ENCODE measurements around the gene C3orf70. TPM values are rescaled to one million over a fixed set of nuclear protein-coding genes. Genes with fewer than 3 reads are reported as not detected.

C3orf70 gene
- total RNA-seq, 1 donor from 2014 or later: 3.2 TPM

- H3K27me3 Mint-ChIP-seq (ENCODE audit: low read depth): peaks cover 42% of the 10 kb centered on the region
- TF ChIP-seq CTCF (IDR thresholded peaks at IDR 0.05; ENCODE audit: unreplicated experiment): no peak
- no peak overlapping the region for H3K27ac Mint-ChIP-seq
- no peaks in the 10 kb centered on the region for H3K9me3 Mint-ChIP-seq
- no peak for DNase-seq (ENCODE audit: low spot score in 2 of 2, unreplicated experiment in 2 of 2)
- H3K36me3 Mint-ChIP-seq: no peaks in the 10 kb centered on the region
- no peak overlapping the region for H3K4me3 Mint-ChIP-seq
- H3K4me1 Mint-ChIP-seq: peaks cover 5% of the 10 kb centered on the region
Measured at GRCh38 chr3:185155678-185156077, 2.8 kb upstream of the C3orf70 start.

GRCh38 chr3:185153861-185154629, 1.2 kb upstream of the C3orf70 start:
- TF ChIP-seq CTCF (IDR thresholded peaks at IDR 0.05; ENCODE audit: unreplicated experiment): no peak
- Mint-ChIP-seq H3K4me1 (peaks cover 5% of the 10 kb centered on the region), H3K36me3 (no peaks in the 10 kb centered on the region), H3K27me3 (ENCODE audit: low read depth) (peaks cover 37% of the 10 kb centered on the region), H3K27ac (no peak overlapping the region), H3K9me3 (no peaks in the 10 kb centered on the region), H3K4me3 (no peak overlapping the region)
- no peak for DNase-seq (ENCODE audit: low spot score in 2 of 2, unreplicated experiment in 2 of 2)

- Mint-ChIP-seq H3K9me3 (no peaks in the 10 kb centered on the region), H3K4me1 (peaks cover 5% of the 10 kb centered on the region), H3K27me3 (ENCODE audit: low read depth) (peaks cover 31% of the 10 kb centered on the region), H3K27ac (peak overlapping the region; percentile 49), H3K4me3 (no peak overlapping the region), H3K36me3 (no peaks in the 10 kb centered on the region)
- no peak for TF ChIP-seq CTCF (IDR thresholded peaks at IDR 0.05; ENCODE audit: unreplicated experiment)
- DNase-seq (ENCODE audit: low spot score in 2 of 2, unreplicated experiment in 2 of 2): peak in 1 of 2 experiments; percentile 53
Measured at GRCh38 chr3:185153171-185153771, 411 bp upstream of the C3orf70 start.

- DNase-seq (ENCODE audit: low spot score in 2 of 2, unreplicated experiment in 2 of 2): no peak
- no peaks in the 10 kb centered on the region for H3K9me3 Mint-ChIP-seq
- TF ChIP-seq CTCF (IDR thresholded peaks at IDR 0.05; ENCODE audit: unreplicated experiment): no peak
- peaks cover 19% of the 10 kb centered on the region for H3K27me3 Mint-ChIP-seq (ENCODE audit: low read depth)
- no peaks in the 10 kb centered on the region for H3K36me3 Mint-ChIP-seq
- H3K4me1 Mint-ChIP-seq: peaks cover 5% of the 10 kb centered on the region
- H3K27ac Mint-ChIP-seq: peak overlapping the region; percentile 57
- peak overlapping the region; percentile 77 for H3K4me3 Mint-ChIP-seq
Measured at GRCh38 chr3:185151964-185152409, 873 bp downstream of the C3orf70 start.

- H3K4me1 Mint-ChIP-seq: peaks cover 5% of the 10 kb centered on the region
- H3K9me3 Mint-ChIP-seq: no peaks in the 10 kb centered on the region
- no peak for TF ChIP-seq CTCF (IDR thresholded peaks at IDR 0.05; ENCODE audit: unreplicated experiment)
- no peak for DNase-seq (ENCODE audit: low spot score in 2 of 2, unreplicated experiment in 2 of 2)
- H3K36me3 Mint-ChIP-seq: no peaks in the 10 kb centered on the region
- peak overlapping the region; percentile 77 for H3K4me3 Mint-ChIP-seq
- peaks cover 13% of the 10 kb centered on the region for H3K27me3 Mint-ChIP-seq (ENCODE audit: low read depth)
- H3K27ac Mint-ChIP-seq: no peak overlapping the region
Measured at GRCh38 chr3:185151101-185151963, 1.5 kb downstream of the C3orf70 start.
